ENCODE results near the gene GPR135. TPM values are rescaled to one million over a fixed set of nuclear protein-coding genes. Genes with fewer than 3 reads are reported as not detected.

The GPR135 gene, protein sequence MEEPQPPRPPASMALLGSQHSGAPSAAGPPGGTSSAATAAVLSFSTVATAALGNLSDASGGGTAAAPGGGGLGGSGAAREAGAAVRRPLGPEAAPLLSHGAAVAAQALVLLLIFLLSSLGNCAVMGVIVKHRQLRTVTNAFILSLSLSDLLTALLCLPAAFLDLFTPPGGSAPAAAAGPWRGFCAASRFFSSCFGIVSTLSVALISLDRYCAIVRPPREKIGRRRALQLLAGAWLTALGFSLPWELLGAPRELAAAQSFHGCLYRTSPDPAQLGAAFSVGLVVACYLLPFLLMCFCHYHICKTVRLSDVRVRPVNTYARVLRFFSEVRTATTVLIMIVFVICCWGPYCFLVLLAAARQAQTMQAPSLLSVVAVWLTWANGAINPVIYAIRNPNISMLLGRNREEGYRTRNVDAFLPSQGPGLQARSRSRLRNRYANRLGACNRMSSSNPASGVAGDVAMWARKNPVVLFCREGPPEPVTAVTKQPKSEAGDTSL
- 2.1 TPM for total RNA-seq

DNA sequence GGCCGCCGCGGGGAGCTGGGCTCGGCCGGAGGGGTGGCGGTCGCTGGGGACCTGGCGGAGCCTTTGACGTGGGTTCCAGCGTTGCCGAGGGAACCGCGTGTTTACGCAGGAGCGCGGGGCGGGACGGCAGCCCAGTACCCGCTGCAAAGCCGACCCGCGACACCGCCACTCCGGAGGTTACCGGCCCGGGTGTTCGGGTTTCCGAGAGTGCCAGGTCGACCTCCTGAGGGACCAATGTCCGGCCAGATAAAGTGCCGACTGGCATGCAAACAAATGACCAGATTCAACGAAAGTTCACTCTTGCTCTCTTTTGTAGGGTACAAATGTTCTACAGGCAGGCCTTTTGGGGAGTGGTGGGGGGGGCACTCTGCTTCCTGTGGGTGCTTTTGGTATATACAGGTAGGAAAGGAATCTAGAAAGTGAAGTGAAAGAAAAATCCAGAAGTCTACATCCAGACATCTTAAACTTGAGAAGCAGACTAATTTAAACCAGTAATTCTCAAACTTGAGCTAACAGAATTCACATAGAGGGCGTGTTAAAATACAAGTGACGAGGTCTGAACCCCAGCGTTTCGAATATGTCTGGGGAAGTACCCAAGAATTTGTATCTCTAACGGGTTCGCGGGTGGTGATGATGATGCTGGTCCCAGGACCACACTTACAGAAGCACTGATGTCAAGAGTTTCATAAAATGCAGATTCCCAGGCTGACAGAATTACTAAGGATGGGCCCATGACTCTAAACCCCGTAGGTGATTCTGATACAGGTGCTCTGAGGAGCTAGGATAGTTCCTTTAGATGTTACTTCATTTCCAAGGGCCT, at the start of gene GPR135:
GPR135 (minus strand) TSS at position 65 of the 820 bp plus-strand sequence. CDS start 154 bp downstream, outside the sequence.
- peak; percentile 59 for DNase-seq

GRCh38 chr14:59511916-59512575, 46.9 kb upstream of the GPR135 start:
- DNase-seq, result no peak

DNA sequence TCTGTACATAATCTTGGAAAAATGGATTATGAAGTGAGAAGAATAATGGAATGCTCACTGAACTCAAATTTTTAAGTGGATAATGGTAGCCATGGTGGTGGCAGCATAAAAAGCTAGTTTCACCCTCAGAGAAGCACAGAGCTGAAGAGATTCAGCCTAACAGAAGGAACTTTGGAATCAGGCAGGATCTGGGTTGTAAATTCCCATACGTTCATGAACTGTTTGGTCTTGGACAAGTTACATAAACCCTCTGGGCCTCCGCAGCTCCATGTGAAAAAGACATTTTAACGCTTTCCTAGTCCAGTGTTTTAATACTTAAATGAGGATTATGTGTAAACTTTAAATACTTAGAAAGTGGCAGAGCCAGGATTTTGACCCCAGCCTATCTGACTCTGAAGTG, 45.8 kb upstream of the GPR135 start:
- DNase-seq, result no peak

DNA sequence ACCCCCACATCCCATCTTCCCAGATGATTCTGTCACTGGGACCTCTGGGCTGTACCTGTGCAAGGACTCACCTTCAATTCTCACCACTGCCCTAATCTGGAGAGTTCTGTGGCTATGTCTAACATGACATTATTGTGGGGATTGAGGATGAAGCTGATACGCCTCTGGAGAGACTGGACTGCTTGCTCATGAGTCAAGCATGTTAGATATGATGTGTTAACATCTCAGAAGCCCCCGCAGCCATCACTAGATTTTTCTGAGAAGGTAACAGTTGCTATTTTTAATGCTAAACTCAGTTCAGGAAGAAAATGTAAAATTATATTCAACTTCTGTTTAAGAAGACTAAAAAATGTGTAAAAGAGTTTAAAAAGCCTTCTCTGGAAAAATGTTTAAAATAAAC, 44.8 kb upstream of the GPR135 start:
- no peak for DNase-seq

DNA sequence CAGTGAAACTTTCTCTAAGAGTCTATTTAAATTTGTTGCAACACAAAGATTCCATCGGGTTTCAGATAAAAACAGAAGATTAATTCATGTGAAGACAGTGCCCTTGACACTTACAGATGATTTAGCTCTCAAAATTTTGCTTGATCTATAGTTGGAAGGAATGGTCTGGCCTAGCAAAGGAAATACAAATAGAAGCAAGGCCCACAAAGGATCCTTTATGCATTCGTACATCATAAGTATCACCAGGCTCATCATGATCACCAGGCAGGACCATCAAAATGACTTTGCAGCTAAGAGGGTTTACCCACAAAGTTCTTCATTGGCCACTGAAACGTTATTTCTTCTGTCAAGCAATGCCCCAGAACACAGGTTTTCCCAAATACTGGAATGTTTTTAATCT, 43.9 kb upstream of the GPR135 start:
- DNase-seq, result no peak

- DNase-seq, result no peak
Observed at GRCh38 chr14:59507752-59508103, 42.5 kb upstream of the GPR135 start.

GRCh38 chr14:59507063-59507751, 42.0 kb upstream of the GPR135 start:
- DNase-seq, result peak; percentile 56

- no peak for DNase-seq
Observed at GRCh38 chr14:59503256-59503655, 38.1 kb upstream of the GPR135 start.

DNA sequence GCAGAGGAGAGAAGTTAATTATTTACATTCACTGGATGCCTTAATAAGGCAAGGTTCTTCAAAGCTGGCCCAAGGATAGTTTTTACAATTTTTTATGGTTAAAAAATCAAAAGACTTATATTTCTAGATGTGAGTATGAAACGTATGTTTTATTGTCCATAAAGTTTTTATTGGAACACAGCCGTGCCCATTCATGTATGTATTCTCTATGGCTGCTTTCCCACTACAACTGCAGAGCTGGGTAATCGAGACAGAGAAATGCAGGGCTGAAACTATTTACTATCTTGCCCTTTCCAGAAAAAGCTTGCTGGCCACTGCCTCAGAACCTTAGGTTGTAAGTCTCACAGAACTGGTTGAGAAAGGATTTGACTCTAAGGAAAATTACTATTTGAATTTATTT, 35.6 kb upstream of the GPR135 start:
- no peak for DNase-seq

- no peak for DNase-seq
Observed at GRCh38 chr14:59492384-59492783, 27.2 kb upstream of the GPR135 start.

DNA sequence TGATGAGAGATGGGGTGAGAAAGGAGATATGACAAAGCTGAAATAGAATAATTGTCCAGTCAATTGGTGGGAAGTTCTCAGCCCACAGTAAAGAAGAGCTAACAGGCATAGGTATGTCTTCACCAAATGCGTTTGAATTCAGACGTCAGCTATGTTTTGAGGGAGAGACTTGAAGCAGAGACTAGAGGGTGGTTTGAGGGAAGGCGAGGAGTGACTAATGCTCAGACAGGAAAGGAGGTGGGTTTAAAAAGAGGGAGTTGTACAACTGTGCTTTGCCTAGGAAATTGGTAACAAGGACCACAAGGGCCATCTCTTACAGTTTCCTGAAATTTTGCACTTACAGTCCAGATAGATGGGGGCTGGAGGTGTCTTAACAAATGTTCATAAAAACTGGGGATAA, 25.6 kb upstream of the GPR135 start:
- DNase-seq, result no peak

GRCh38 chr14:59484639-59485175, 19.5 kb upstream of the GPR135 start:
- no peak for DNase-seq

DNA sequence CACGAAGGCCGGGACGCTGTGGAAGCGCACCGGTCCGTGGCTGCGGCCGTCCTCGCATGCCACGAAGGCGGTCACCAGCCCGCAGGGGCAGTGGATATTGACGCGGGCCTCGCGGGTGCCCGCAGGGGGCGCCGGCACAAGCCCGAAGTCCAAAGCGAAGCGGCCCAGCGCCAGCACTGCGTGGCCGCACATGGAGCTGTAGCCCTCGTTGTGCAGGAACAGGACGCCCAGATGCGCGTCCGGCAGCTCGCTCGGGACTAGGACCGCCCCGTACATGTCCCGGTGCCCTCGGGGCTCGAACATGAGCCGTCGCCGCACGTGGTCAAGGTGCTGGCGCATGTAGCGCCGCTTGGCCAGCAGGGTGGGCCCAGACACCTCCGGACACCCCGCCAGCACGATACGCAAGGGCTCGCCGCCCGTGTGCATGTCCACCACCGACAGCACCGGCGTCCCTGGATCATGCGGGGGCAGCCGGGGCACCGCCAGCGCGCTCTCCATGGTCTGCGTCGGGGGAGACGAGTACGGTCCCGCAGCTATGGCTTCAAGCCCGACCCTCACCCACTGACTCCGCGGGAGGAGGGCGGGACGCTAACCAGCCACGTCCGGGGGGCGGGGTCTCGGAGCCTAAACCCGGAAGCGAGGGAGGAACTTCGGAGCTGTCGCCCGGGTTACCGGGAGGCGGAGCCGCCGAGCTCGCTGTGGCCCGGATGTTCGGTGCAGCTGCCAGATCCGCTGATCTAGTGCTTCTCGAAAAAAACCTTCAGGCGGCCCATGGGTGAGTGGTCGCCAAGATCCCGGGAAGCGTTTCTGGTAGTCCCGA, 18.8 kb upstream of the GPR135 start, which contains the start of the genes JKAMP and L3HYPDH:
JKAMP (plus strand) TSS at position 699 of the 820 bp plus-strand sequence; CDS start at position 772, 73 bp downstream.
L3HYPDH (minus strand) TSS at position 590 of the 820 bp plus-strand sequence; CDS start at position 498, 92 bp downstream.
- DNase-seq, result peak; percentile 99

DNA sequence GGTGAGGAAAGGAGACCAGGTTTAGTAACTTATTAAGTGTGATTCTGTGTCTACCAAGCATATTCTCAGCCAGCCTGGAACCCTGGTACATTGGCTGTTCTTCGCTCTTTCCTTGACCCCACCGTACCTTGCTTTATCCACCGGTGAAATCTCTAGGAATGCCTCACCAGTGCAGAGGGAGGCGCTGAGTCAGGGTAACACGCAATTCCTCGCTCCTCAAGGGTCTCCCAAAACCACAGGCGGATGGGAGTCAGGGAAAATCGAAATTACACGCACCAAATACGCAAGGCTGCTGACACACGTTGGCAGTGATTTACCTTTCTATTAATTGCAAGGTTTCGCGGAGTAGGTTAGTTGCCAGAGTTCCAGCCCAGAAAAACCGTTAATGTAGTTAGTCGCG, 18.2 kb upstream of the GPR135 start:
- DNase-seq, result peak; percentile 35

- DNase-seq, result peak; percentile 24
Observed at GRCh38 chr14:59482541-59483331, 17.6 kb upstream of the GPR135 start.

- peak; percentile 38 for DNase-seq
Observed at GRCh38 chr14:59481871-59482540, 16.8 kb upstream of the GPR135 start.

DNA sequence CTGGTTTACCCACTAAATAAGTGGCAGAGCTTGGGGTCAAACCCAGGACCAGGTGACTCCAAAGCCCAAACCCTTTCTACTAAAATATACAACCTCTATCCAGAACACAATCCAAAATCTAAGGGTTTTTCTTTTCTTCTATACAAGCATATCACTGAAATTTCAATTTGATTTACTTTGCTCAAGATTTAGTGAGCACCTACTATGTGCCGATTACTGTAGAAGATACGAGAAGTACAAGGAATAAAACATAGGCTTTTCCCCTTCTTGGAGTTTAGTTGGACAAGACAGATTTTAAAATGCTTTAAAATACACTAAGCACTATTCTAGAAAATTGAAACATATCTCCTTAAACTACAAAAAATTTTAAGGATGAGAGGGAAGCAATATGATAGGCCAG, 16.2 kb upstream of the GPR135 start:
- DNase-seq, result no peak

GRCh38 chr14:59480166-59480565, 15.0 kb upstream of the GPR135 start:
- DNase-seq, result no peak

- no peak for DNase-seq
Observed at GRCh38 chr14:59478540-59478939, 13.4 kb upstream of the GPR135 start.
